RWPE1 (cell line): ENCODE results near the gene RNF2.

Source experiments
- CTCF ChIA-PET: fragments of 350-600 bp; sonication (Branson Sonifier 250); formaldehyde crosslinking; extraction: SDS; loops from one replicate; lab custom pipeline; 2021; lab: Yijun Ruan, JAX
- POLR2A ChIA-PET: fragments of 400-600 bp; formaldehyde crosslinking; extraction: SDS; loops from one replicate; lab custom pipeline; 2020; ENCODE audit warnings: antibody characterized with exemption; ENCODE audit not compliant: low non-redundant PET; lab: Yijun Ruan, JAX
- DNase-seq: peaks from one replicate; pipeline ENCODE4 v3.0.0; 2012; ENCODE audit warnings: low spot score
- H3K27ac ChIP-seq: fragments of 450-650 bp; 2 replicates; pipeline ENCODE4 v1.5.1; 2017
- TF ChIP-seq, protein P1 (sequence below): fragments of 450-650 bp; conservative IDR thresholded peaks from 2 replicates; pipeline ENCODE4 v1.5.1; 2017; ENCODE audit warnings: low read depth, mild to moderate bottlenecking

Gene RNF2

GRCh38 chr1:185077374-185077773 is 32.0 kb downstream of the RNF2 start:
- POLR2A ChIA-PET, result no interaction called here
- H3K27ac ChIP-seq, result no peak overlapping the region
- TF ChIP-seq, protein P1, sequence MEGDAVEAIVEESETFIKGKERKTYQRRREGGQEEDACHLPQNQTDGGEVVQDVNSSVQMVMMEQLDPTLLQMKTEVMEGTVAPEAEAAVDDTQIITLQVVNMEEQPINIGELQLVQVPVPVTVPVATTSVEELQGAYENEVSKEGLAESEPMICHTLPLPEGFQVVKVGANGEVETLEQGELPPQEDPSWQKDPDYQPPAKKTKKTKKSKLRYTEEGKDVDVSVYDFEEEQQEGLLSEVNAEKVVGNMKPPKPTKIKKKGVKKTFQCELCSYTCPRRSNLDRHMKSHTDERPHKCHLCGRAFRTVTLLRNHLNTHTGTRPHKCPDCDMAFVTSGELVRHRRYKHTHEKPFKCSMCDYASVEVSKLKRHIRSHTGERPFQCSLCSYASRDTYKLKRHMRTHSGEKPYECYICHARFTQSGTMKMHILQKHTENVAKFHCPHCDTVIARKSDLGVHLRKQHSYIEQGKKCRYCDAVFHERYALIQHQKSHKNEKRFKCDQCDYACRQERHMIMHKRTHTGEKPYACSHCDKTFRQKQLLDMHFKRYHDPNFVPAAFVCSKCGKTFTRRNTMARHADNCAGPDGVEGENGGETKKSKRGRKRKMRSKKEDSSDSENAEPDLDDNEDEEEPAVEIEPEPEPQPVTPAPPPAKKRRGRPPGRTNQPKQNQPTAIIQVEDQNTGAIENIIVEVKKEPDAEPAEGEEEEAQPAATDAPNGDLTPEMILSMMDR, result no peak
- no peak for DNase-seq
- CTCF ChIA-PET, result interaction anchor here (0.7 kb wide), 1 partner anchor 255 kb away, joined by 7 read pairs; no protein-coding TSS in a partner anchor

DNA sequence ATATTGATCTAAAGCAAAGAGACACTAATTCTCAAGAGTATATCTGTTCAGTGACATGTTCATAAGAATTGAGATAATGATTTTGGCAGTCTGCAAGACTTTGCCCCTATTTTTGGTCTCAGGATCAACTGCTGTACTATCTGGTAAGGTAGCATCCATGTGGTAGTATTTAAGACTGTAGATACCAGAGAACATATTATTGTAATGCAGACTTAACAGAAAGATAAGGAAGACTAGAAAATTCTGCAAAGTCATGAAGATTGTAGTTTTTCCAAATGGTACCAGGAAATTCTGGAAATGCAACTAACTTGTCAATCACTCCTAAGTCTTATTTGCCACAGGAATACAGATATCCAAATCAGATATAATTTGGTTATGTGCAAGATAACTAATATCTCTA is 35.1 kb downstream of the RNF2 start:
- CTCF ChIA-PET, result no interaction called here
- no peak for DNase-seq
- TF ChIP-seq, protein P1, result no peak
- POLR2A ChIA-PET, result no interaction called here
- no peak overlapping the region for H3K27ac ChIP-seq

- CTCF ChIA-PET, result no interaction called here
- POLR2A ChIA-PET, result no interaction called here
- TF ChIP-seq, protein P1, result no peak
- no peak for DNase-seq
- H3K27ac ChIP-seq, result no peak overlapping the region
These were observed 38.5 kb downstream of the RNF2 start for GRCh38 chr1:185083818-185084217.

- TF ChIP-seq, protein P1, result no peak
- no peak for DNase-seq
- H3K27ac ChIP-seq, result no peak overlapping the region
- POLR2A ChIA-PET, result no interaction called here
- CTCF ChIA-PET, result no interaction called here
These were observed 41.7 kb downstream of the RNF2 start for GRCh38 chr1:185087101-185087500.

DNA sequence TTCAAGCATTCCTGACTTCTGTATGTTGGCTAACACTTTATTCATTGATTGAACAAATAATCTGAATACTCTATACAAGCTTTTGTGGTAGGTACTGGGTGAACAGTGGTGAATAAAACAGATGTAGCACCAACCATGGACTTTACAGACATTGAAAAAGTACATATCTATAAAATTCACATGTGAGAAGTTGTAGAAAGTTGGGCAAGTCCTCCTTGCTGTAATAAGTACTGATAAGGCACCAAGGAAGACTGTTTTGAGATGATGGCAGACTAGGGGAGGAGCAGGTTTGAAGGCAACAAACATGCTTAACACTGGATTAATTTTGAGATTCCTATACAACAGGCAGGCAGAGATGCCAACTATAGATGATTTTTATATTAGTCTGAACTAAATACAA is 42.4 kb downstream of the RNF2 start:
- POLR2A ChIA-PET, result no interaction called here
- DNase-seq, result no peak
- no peak overlapping the region for H3K27ac ChIP-seq
- CTCF ChIA-PET, result no interaction called here
- TF ChIP-seq, protein P1, result no peak

GRCh38 chr1:185091480-185091879 is 46.1 kb downstream of the RNF2 start:
- ChIA-PET CTCF (no interaction called here), POLR2A (no interaction called here)
- DNase-seq, result no peak
- TF ChIP-seq, protein P1, result no peak
- no peak overlapping the region for H3K27ac ChIP-seq

DNA sequence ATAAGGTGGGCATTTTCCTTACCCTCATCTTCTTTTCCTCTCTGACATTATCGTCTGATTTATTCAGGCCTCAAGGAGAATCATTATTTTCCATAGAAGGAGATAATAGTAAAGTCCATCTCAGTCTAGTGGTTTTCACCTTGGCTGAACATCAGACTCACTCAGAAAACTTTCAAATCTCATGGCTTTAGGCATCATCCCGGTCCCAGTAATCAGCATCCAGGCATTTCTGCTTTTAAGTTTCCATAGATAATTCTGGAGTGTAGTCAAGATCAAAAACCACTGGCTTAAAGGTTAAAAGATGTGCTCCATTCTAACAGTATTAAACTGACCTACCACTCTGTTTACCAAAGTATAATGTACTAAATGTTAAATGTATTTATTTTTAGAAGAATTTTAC is 49.4 kb downstream of the RNF2 start:
- DNase-seq, result no peak
- TF ChIP-seq, protein P1, result no peak
- CTCF ChIA-PET, result no interaction called here
- POLR2A ChIA-PET, result no interaction called here
- no peak overlapping the region for H3K27ac ChIP-seq
